Thoracic aorta (tissue), 2 donors: Measurements from ENCODE around the gene OAT. TPM values are rescaled to one million over a fixed set of nuclear protein-coding genes. Genes with fewer than 3 reads are reported as not detected.

ENCODE experiments used
- ATAC-seq: fragments of 150-250 bp; one replicate; pipeline ENCODE4 v1.8.0; 2017; ENCODE audit warnings: low read depth; ENCODE audit not compliant: insufficient number of reproducible peaks, low FRiP score
- DNase-seq: peaks from one replicate; pipeline ENCODE4 v3.0.0-alpha.2; 2020; ENCODE audit warnings: low spot score
- H3K27ac ChIP-seq, 2 donors: fragments of 200-600 bp; sonication (generic); 1 replicate in 1 of 2; 2 replicates in 1 of 2; pipeline ENCODE4 v1.5.1; 2016; ENCODE audit warnings: mild to moderate bottlenecking in 2 of 2, moderate library complexity in 2 of 2
- H3K27me3 ChIP-seq: fragments of 200-600 bp; sonication (generic); replicated peaks from 2 replicates; pipeline ENCODE4 v1.6.0; 2016; ENCODE audit warnings: mild to moderate bottlenecking; ENCODE audit not compliant: insufficient read depth
- H3K36me3 ChIP-seq: fragments of 200-600 bp; sonication (generic); one replicate; pipeline ENCODE4 v1.5.1; 2016
- H3K4me1 ChIP-seq, 2 donors: fragments of 200-600 bp; sonication (generic); 1 replicate in 1 of 2; 2 replicates in 1 of 2; pipeline versions ENCODE4 v1.5.1 to v1.6.0; 2016; ENCODE audit warnings: low read depth in 2 of 2, mild to moderate bottlenecking in 1 of 2; ENCODE audit not compliant: control insufficient read depth in 1 of 2
- H3K4me3 ChIP-seq: fragments of 200-600 bp; sonication (generic); 2 replicates; pipeline ENCODE4 v1.5.1; 2016; ENCODE audit warnings: mild to moderate bottlenecking
- H3K9me3 ChIP-seq: fragments of 200-600 bp; sonication (generic); 2 replicates; pipeline ENCODE4 v1.5.1; 2016
- total RNA-seq, 2 donors: library from RNA; depleted of rRNA; stranded (reverse); fragments of >200 nt; gene quantifications; one replicate each; pipeline versions ENCODE4 v1.1.0 to v1.2.3, GENCODE V29; 2016
- TF ChIP-seq, protein P1 (sequence below): fragments of 200-600 bp; sonication (generic); IDR thresholded peaks from one replicate; pipeline ENCODE4 v1.5.1; 2019; ENCODE audit warnings: antibody characterized with exemption

Gene OAT
- total RNA-seq, 2 donors from 2014 or later = 74.5 to 83.7 TPM

DNA sequence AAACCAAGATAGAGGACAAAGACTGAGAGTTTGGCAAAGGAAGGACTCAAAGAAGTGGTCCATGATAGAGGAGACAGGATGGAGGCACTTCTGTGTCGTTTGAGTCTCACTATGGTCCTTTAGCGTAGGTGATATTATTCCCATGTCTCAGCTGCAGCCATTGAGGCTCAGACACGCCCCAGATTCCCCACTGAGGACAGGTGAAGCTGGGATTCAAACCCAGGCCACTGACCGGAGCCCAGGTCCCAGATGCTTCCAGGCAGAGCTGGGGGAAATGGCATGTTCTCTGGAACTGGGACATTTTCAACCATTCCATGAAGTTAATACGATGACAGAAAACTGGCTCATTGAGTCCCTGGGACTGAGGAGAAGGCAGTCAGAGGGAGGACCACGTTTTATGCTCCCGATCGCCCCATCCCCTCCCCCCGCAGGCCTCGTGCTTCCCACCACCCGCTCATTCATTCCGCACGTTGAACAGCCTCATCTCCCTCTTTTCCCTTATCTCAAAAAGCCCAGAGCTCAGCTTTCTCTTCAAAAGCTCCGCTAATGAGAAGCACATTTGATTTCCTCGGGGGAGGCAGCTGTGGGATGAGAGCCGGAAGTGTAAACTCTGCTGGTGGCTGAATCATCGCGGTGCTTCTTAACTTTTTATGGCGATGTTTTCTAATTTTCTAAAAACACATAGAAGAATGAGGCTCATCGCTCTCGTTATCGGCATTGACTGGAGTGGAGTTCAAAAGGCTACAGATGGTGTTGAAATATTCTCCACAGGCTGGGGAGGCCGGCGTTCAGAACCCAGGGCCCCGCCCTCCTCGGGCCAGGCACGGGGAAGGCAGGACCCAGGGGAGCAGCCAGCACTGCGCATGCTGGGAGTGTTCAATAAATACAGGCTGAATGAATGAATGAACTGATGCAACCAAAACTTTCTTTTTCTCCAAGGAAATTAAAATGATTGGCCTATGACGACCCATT is 64.0 kb downstream of the OAT start:
- Histone ChIP-seq H3K27me3 (no peaks in the 10 kb centered on the region), H3K36me3 (no peaks in the 10 kb centered on the region), H3K9me3 (peaks cover 5% of the 10 kb centered on the region), H3K27ac (peak overlapping the region in 1 of 2 donors; percentile 5), H3K4me1 (peaks cover 0 to 33% of the 10 kb centered on the region in 2 donors), H3K4me3 (peak overlapping the region; percentile 66)
- TF ChIP-seq, protein P1, sequence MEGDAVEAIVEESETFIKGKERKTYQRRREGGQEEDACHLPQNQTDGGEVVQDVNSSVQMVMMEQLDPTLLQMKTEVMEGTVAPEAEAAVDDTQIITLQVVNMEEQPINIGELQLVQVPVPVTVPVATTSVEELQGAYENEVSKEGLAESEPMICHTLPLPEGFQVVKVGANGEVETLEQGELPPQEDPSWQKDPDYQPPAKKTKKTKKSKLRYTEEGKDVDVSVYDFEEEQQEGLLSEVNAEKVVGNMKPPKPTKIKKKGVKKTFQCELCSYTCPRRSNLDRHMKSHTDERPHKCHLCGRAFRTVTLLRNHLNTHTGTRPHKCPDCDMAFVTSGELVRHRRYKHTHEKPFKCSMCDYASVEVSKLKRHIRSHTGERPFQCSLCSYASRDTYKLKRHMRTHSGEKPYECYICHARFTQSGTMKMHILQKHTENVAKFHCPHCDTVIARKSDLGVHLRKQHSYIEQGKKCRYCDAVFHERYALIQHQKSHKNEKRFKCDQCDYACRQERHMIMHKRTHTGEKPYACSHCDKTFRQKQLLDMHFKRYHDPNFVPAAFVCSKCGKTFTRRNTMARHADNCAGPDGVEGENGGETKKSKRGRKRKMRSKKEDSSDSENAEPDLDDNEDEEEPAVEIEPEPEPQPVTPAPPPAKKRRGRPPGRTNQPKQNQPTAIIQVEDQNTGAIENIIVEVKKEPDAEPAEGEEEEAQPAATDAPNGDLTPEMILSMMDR = no peak
- no peak for ATAC-seq
- DNase-seq = no peak

- H3K9me3 ChIP-seq = no peaks in the 10 kb centered on the region
- H3K36me3 ChIP-seq = no peaks in the 10 kb centered on the region
- peaks cover 0 to 33% of the 10 kb centered on the region in 2 donors for H3K4me1 ChIP-seq
- no peak overlapping the region for H3K4me3 ChIP-seq
- DNase-seq (no peak), ATAC-seq (no peak)
- H3K27me3 ChIP-seq = no peaks in the 10 kb centered on the region
- TF ChIP-seq, protein P1 = no peak
- H3K27ac ChIP-seq = no peak overlapping the region
These were observed 64.8 kb downstream of the OAT start for GRCh38 chr10:124353896-124354295.

DNA sequence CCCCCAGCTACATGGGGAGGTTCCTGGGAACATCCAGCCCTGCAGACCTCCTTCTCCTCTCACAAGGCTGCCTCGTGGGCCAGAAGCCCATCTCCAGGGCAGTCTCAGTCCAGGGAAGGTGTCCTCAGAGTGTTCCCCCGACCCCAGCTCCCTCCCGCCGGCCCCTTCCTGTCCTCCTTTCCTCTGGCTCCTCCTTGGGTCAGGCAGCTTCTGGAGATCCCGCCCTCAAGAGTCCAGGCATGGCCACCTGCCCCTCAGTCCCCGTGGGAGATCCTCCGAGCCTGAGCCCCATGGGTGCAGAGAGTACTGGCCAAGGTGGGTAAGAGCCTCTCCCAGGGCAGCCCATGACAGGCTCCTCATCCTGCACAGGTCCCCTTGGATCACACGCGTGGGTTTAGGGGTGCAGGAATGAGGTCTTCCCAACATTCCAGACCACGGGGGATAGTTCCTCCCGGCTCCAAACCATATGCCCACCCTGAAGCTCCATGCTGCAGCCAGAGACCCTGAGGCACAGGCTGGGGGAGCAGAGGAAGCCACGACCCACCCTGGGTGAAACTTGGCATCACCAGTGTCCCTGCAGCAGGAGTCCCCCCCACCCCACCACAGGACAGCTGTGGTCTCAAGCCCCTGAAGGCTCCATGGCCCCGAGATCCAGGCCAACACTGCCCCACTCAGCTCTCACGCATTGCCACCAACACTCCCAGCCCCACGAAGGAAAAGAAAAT is 65.5 kb downstream of the OAT start:
- TF ChIP-seq, protein P1 = no peak
- DNase-seq = no peak
- no peak for ATAC-seq
- peaks cover 0 to 33% of the 10 kb centered on the region in 2 donors for H3K4me1 ChIP-seq
- H3K36me3 ChIP-seq = no peaks in the 10 kb centered on the region
- H3K27ac ChIP-seq = no peak overlapping the region
- no peaks in the 10 kb centered on the region for H3K27me3 ChIP-seq
- H3K4me3 ChIP-seq = no peak overlapping the region
- H3K9me3 ChIP-seq = no peaks in the 10 kb centered on the region

- DNase-seq (no peak), ATAC-seq (no peak)
- Histone ChIP-seq H3K27me3 (no peaks in the 10 kb centered on the region), H3K4me3 (no peak overlapping the region), H3K36me3 (no peaks in the 10 kb centered on the region), H3K4me1 (peaks cover 0 to 28% of the 10 kb centered on the region in 2 donors), H3K9me3 (no peaks in the 10 kb centered on the region), H3K27ac (no peak overlapping the region)
- TF ChIP-seq, protein P1 = no peak
These were observed 67.1 kb downstream of the OAT start for GRCh38 chr10:124351481-124352220.
